IMR-90 (cell line): ENCODE measurements around the gene EFCAB8. TPM values are rescaled to one million over a fixed set of nuclear protein-coding genes. Genes with fewer than 3 reads are reported as not detected.

Experiments
- ATAC-seq: fragments of 200-7000 bp; cut with Tn5 transposase; 2 replicates; pipeline ENCODE4 v1.9.1; 2020; ENCODE audit warnings: low read depth, mild to moderate bottlenecking, moderate library complexity
- BruUV-seq: library from RNA; stranded (reverse); fragments of 400-500 nt; replicated peaks from 2 replicates; lab custom pipeline; 2021; lab: Mats Ljungman, UMichigan
- CTCF ChIA-PET: fragments of 300-600 bp; formaldehyde crosslinking; extraction: SDS; loops from one replicate; lab custom pipeline; 2021; ENCODE audit warnings: antibody characterized with exemption; lab: Yijun Ruan, JAX
- POLR2A ChIA-PET: fragments of 300-600 bp; sonication (Branson Sonifier 250); formaldehyde crosslinking; loops from one replicate; lab custom pipeline; 2022; ENCODE audit warnings: antibody characterized with exemption; ENCODE audit not compliant: unreplicated experiment; lab: Charles Lee
- DNase-seq: peaks from one replicate; pipeline ENCODE4 v3.0.0; 2013
- H2AFZ ChIP-seq: replicated peaks from 2 replicates; pipeline ENCODE3; 2013; ENCODE audit warnings: low read length, mild to moderate bottlenecking; ENCODE audit not compliant: poor library complexity
- H2AK5ac ChIP-seq: 2 replicates; pipeline ENCODE4 v1.6.1; 2013; ENCODE audit warnings: low read depth, low read length, inconsistent platforms
- H2AK9ac ChIP-seq: replicated peaks from 2 replicates; pipeline ENCODE3; 2013; ENCODE audit warnings: mild to moderate bottlenecking, low read depth, low read length, moderate library complexity; ENCODE audit not compliant: poor library complexity
- H2BK120ac ChIP-seq: 2 replicates; pipeline ENCODE4 v1.6.1; 2013; ENCODE audit warnings: low read depth, low read length, inconsistent platforms
- H2BK15ac ChIP-seq: 3 replicates; pipeline ENCODE4 v1.6.1; 2013; ENCODE audit warnings: low read depth, low read length, inconsistent platforms
- H2BK20ac ChIP-seq: 2 replicates; pipeline ENCODE4 v1.6.1; 2013; ENCODE audit warnings: low read depth, mild to moderate bottlenecking, inconsistent platforms, low read length, moderate library complexity
- H2BK5ac ChIP-seq: 2 replicates; pipeline ENCODE4 v1.6.1; 2013; ENCODE audit warnings: mild to moderate bottlenecking, low read depth, low read length, inconsistent platforms; ENCODE audit not compliant: poor library complexity, severe bottlenecking
- H3K14ac ChIP-seq: replicated peaks from 2 replicates; pipeline ENCODE4 v1.6.1; 2013; ENCODE audit warnings: low read depth, low read length, inconsistent platforms
- H3K18ac ChIP-seq: 2 replicates; pipeline ENCODE4 v1.6.1; 2013; ENCODE audit warnings: low read depth, low read length, control low read depth
- H3K23ac ChIP-seq: 2 replicates; pipeline ENCODE4 v1.6.1; 2013; ENCODE audit warnings: low read depth, low read length, inconsistent platforms
- H3K27ac ChIP-seq: 2 replicates; pipeline ENCODE4 v1.5.1; 2013; ENCODE audit warnings: mild to moderate bottlenecking, control low read depth, low read length; ENCODE audit not compliant: insufficient read depth
- H3K27me3 ChIP-seq: 2 replicates; pipeline ENCODE4 v1.6.1; 2013; ENCODE audit warnings: low read length; ENCODE audit not compliant: control insufficient read depth, insufficient read depth
- H3K36me3 ChIP-seq: 2 replicates; pipeline ENCODE4 v1.6.1; 2013; ENCODE audit warnings: low read length, mixed read lengths; ENCODE audit not compliant: control insufficient read depth, insufficient read depth
- H3K4ac ChIP-seq: 2 replicates; pipeline ENCODE4 v1.6.1; 2013; ENCODE audit warnings: low read depth, low read length, inconsistent platforms
- H3K4me1 ChIP-seq: 2 replicates; pipeline ENCODE4 v1.6.1; 2013; ENCODE audit warnings: low read length, mixed read lengths; ENCODE audit not compliant: control insufficient read depth, insufficient read depth
- H3K4me2 ChIP-seq: 2 replicates; pipeline ENCODE4 v1.6.1; 2013; ENCODE audit warnings: low read depth, mild to moderate bottlenecking, control low read depth, low read length, moderate library complexity
- H3K4me3 ChIP-seq: 2 replicates; pipeline ENCODE4 v1.5.1; 2013; ENCODE audit warnings: low read depth, mild to moderate bottlenecking, control low read depth, low read length, moderate library complexity; ENCODE audit not compliant: insufficient read depth
- H3K56ac ChIP-seq: 2 replicates; pipeline ENCODE4 v1.6.1; 2013; ENCODE audit warnings: low read length, inconsistent platforms; ENCODE audit not compliant: insufficient read depth; ENCODE audit errors: extremely low read depth
- H3K79me1 ChIP-seq, 2 experiments: 2 replicates each; pipeline ENCODE4 v1.6.1; 2013; ENCODE audit warnings: low read length in 2 of 2, inconsistent platforms in 1 of 2, low read depth in 1 of 2
- H3K9ac ChIP-seq: 2 replicates; pipeline ENCODE4 v1.6.1; 2013; ENCODE audit warnings: low read depth, low read length, control low read depth
- H3K9me1 ChIP-seq: 2 replicates; pipeline ENCODE4 v1.6.1; 2013; ENCODE audit warnings: low read length, inconsistent platforms; ENCODE audit not compliant: insufficient read depth
- H3K9me3 ChIP-seq: 2 replicates; pipeline ENCODE4 v1.6.1; 2013; ENCODE audit warnings: low read length; ENCODE audit not compliant: control insufficient read depth, insufficient read depth
- H4K20me1 ChIP-seq: 2 replicates; pipeline ENCODE4 v1.6.1; 2013; ENCODE audit warnings: low read length, inconsistent platforms; ENCODE audit not compliant: insufficient read depth
- H4K5ac ChIP-seq: 2 replicates; pipeline ENCODE4 v1.6.1; 2013; ENCODE audit warnings: mild to moderate bottlenecking, low read depth, low read length, control low read depth
- H4K8ac ChIP-seq, 2 experiments: 2 replicates each; pipeline ENCODE4 v1.6.1; 2013; ENCODE audit warnings: low read depth in 2 of 2, low read length in 2 of 2, control low read depth in 1 of 2, inconsistent platforms in 1 of 2
- H4K91ac ChIP-seq: 2 replicates; pipeline ENCODE4 v1.6.1; 2013; ENCODE audit warnings: low read depth, low read length, inconsistent platforms; ENCODE audit not compliant: insufficient read depth
- CEBPB ChIP-seq: IDR thresholded peaks from 2 replicates; pipeline ENCODE4 v1.6.1; 2012; ENCODE audit warnings: low read depth, low read length, improper control_type of control experiment
- CTCF ChIP-seq: conservative IDR thresholded peaks from 2 replicates; pipeline ENCODE4 v1.5.1; 2012; ENCODE audit warnings: mild to moderate bottlenecking, low read depth, low read length, improper control_type of control experiment
- FOS ChIP-seq: fragments of 150-350 bp; IDR thresholded peaks from 2 replicates; pipeline ENCODE4 v1.6.1; 2016; ENCODE audit warnings: low read depth, low read length
- MAFK ChIP-seq: IDR thresholded peaks from 2 replicates; pipeline ENCODE4 v1.6.1; 2012; ENCODE audit warnings: low read depth, low read length, improper control_type of control experiment
- MXI1 ChIP-seq: IDR thresholded peaks from 2 replicates; pipeline ENCODE4 v1.6.1; 2012; ENCODE audit warnings: low read depth, mild to moderate bottlenecking, low read length, moderate library complexity, borderline replicate concordance
- NFE2L2 ChIP-seq: fragments of 150-350 bp; IDR thresholded peaks from 2 replicates; pipeline ENCODE4 v1.6.1; 2016; ENCODE audit warnings: low read depth, mild to moderate bottlenecking, low read length
- RFX5 ChIP-seq: IDR thresholded peaks from 2 replicates; pipeline ENCODE4 v1.8.0; 2012; ENCODE audit warnings: low read depth, mild to moderate bottlenecking, low read length, moderate library complexity
- SMC3 ChIP-seq: fragments of 150-350 bp; IDR thresholded peaks from 2 replicates; pipeline ENCODE4 v1.6.1; 2016; ENCODE audit warnings: low read depth, mild to moderate bottlenecking, antibody characterized with exemption, low read length, moderate library complexity
- WGBS, 2 experiments: methylation state at CpG; one replicate each; pipeline versions ENCODE4 v1.1.5 to v1.1.7; 2013; ENCODE audit warnings: missing lambda C conversion rate in 2 of 2; ENCODE audit not compliant: insufficient read length in 1 of 2; ENCODE audit errors: extremely low coverage in 2 of 2; 5-methylcytosine and 5-hydroxymethylcytosine counted together
- dilution Hi-C: fragments of 300-500 bp; cut with HindIII; formaldehyde crosslinking; loops from one replicate; pipeline ENCODE4 v1.14.3; 2018; ENCODE audit warnings: low sequenced_read_pairs; ENCODE audit not compliant: unreplicated experiment
- in situ Hi-C: fragments of 300-500 bp; cut with MboI; formaldehyde crosslinking; loops from 3 replicates; pipeline ENCODE4 v1.14.3; 2019; ENCODE audit warnings: low sequenced_read_pairs, inconsistent platforms, mixed read lengths
- intact Hi-C: fragments of 100-400 bp; cut with micrococcal nuclease; formaldehyde crosslinking; loops from 2 replicates; pipeline ENCODE4 v1.10.0; 2022
- polyA plus RNA-seq, 3 experiments: library from polyadenylated mRNA; depleted of rRNA; stranded (reverse); fragments of >200 nt; gene quantifications; 2 replicates each; pipeline ENCODE4 v1.2.3, GENCODE V29; 2012; ENCODE audit warnings: low replicate concordance in 1 of 3
- total RNA-seq: library from RNA; depleted of rRNA; stranded (reverse); fragments of >200 nt; gene quantifications from 2 replicates; pipeline ENCODE4 v1.2.3, GENCODE V29; 2012

Gene EFCAB8
- total and polyA plus RNA-seq, 2 of the 4 experiments (the other 2 are of a cell fraction) = not detected

GRCh38 chr20:32811886-32812285, 46.8 kb upstream of the EFCAB8 start:
- Histone ChIP-seq H4K20me1 (no peaks in the 10 kb centered on the region), H3K56ac (no peak overlapping the region), H4K5ac (no peak overlapping the region), H3K4me3 (no peak overlapping the region), H3K9ac (no peak overlapping the region), H3K9me3 (no peaks in the 10 kb centered on the region), H3K79me1 (no peaks in the 10 kb centered on the region), H3K4me2 (no peak overlapping the region), H2BK15ac (no peak overlapping the region), H3K36me3 (peaks cover 6% of the 10 kb centered on the region), H4K91ac (no peak overlapping the region), H3K4ac (no peak overlapping the region), H3K18ac (no peak overlapping the region), H4K8ac (no peak overlapping the region), H2BK20ac (no peak overlapping the region), H2AK9ac (no peak overlapping the region), H3K27me3 (no peaks in the 10 kb centered on the region), H3K4me1 (no peaks in the 10 kb centered on the region), H3K9me1 (no peaks in the 10 kb centered on the region), H2BK120ac (no peak overlapping the region), H2AFZ (no peak overlapping the region), H3K23ac (no peak overlapping the region), H3K14ac (no peak overlapping the region), H2BK5ac (no peak overlapping the region), H3K27ac (no peak overlapping the region), H2AK5ac (no peak overlapping the region)
- ChIA-PET CTCF (interaction anchor here (1.1 kb wide), 1 partner anchor 11 kb away, joined by 3 read pairs; no protein-coding TSS in a partner anchor), POLR2A (no interaction called here)
- WGBS, 2 experiments = no CpG with 5 or more reads among the region's 6 CpGs
- DNase-seq (no peak), ATAC-seq (no peak)
- in situ Hi-C loops (no loop called here), dilution Hi-C loops (no loop called here), intact Hi-C loops (no loop called here)
- no TSS peak for BruUV-seq
- TF ChIP-seq FOS (no peak), SMC3 (no peak), MAFK (no peak), MXI1 (no peak), NFE2L2 (no peak), CTCF (no peak), CEBPB (no peak), RFX5 (no peak)
